Measurements from ENCODE around the gene BRICD5. TPM values are rescaled to one million over a fixed set of nuclear protein-coding genes. Genes with fewer than 3 reads are reported as not detected.

The BRICD5 gene
- total and polyA plus RNA-seq, 2 of the 13 experiments (the other 11 are each of a cell fraction or from before 2014, with no cell fraction given) = 1.6 to 5.8 TPM

DNA sequence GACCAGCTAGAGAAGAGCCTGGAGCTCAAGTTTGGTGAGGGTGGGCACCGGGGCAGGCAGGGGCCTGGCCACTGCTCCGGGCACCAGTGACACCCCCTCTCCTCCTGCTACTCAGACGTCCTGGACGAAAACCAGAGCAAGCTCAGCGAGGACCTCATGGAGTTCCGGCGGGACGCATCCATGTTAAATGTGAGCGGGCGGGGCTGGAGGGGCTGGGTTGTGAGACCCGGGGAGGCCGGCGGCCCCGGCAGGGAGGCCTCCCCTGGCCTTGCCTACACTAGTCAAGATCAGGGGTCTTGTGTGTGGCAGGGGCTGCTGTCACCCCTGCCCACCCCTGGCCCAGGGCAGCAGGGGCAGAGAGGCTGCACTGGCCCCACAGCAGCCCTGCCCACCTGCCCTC is 37.3 kb downstream of the BRICD5 start:
- POLR2A ChIA-PET = interaction anchor here (1.3 to 1.4 kb wide), 2 partner anchors 9 to 18 kb away, joined by 3 to 7 read pairs; partner anchors contain the start of gene TRAF7
- ATAC-seq (no peak), DNase-seq (ENCODE audit: low spot score) (no peak), FAIRE-seq (no peak)
- Histone ChIP-seq H3K4me1 (ENCODE audit: insufficient read depth, low read length) (no peaks in the 10 kb centered on the region), H3K27me3 (ENCODE audit: control insufficient read depth in 1 of 2, insufficient read depth in 2 of 2, low read length in 2 of 2) (no peaks in the 10 kb centered on the region), H3K9ac (ENCODE audit: insufficient read depth, low read depth, low read length) (no peak overlapping the region), H3K9me3 (ENCODE audit: low read length) (no peaks in the 10 kb centered on the region), H3K4me3 (replicated peaks in 1 of 3; ENCODE audit: insufficient read depth in 1 of 3, low read depth in 2 of 3, low read length in 3 of 3) (no peak overlapping the region), H3K79me2 (ENCODE audit: insufficient read depth, low read length) (no peaks in the 10 kb centered on the region), H3K36me3 (replicated peaks in 1 of 2; ENCODE audit: control insufficient read depth in 1 of 2, insufficient read depth in 2 of 2, low read length in 2 of 2) (peaks cover 11 to 33% of the 10 kb centered on the region in 2 experiments; a peak in 3 of 5 replicates), H2AFZ (ENCODE audit: low read length) (no peak overlapping the region), H4K20me1 (ENCODE audit: insufficient read depth, low read length) (no peaks in the 10 kb centered on the region), H3K27ac (ENCODE audit: extremely low read length, insufficient read depth, low read length) (no peak overlapping the region), H3K4me2 (ENCODE audit: low read depth, low read length) (no peak overlapping the region)
- WGBS (ENCODE audit: low lambda C conversion rate) = 90% methylated on average over 6 of the region's 14 CpGs
- intact Hi-C loops (cut with micrococcal nuclease; ENCODE audit: unreplicated experiment) = no loop called here
- no TSS peak for BruUV-seq (replicated peaks)
- CTCF ChIA-PET (ENCODE audit: low intra/inter-chr PET ratio, low total read pairs) = no interaction called here
- TF ChIP-seq ZNF468 (CRISPR knock-in tag; IDR thresholded peaks at IDR 0.05) (no peak), ELF3 (CRISPR knock-in tag; IDR thresholded peaks at IDR 0.05) (no peak), ZNF747 (CRISPR knock-in tag; IDR thresholded peaks at IDR 0.05; ENCODE audit: borderline replicate concordance) (no peak), KAT2B (IDR thresholded peaks at IDR 0.05; ENCODE audit: borderline replicate concordance, low read depth, low read length) (no peak), RELA (CRISPR knock-in tag; IDR thresholded peaks at IDR 0.05) (no peak), JUNB (CRISPR knock-in tag; IDR thresholded peaks at IDR 0.05; ENCODE audit: borderline replicate concordance) (no peak), KDM5A (IDR thresholded peaks at IDR 0.05; ENCODE audit: borderline replicate concordance, low read length) (no peak), SRSF1 (optimal IDR thresholded peaks at IDR 0.05; ENCODE audit: low read depth, low read length) (no peak), ZNF850 (CRISPR knock-in tag; conservative IDR thresholded peaks at IDR 0.05) (no peak), SP140L (CRISPR knock-in tag; IDR thresholded peaks at IDR 0.05; ENCODE audit: borderline replicate concordance) (no peak), CBX1 (IDR thresholded peaks at IDR 0.05; ENCODE audit: low read depth) (no peak), PAF1 (CRISPR knock-in tag; IDR thresholded peaks at IDR 0.05) (no peak), CBX2 (IDR thresholded peaks at IDR 0.05; ENCODE audit: low read depth, low read length) (no peak), CBX2 (CRISPR knock-in tag; IDR thresholded peaks at IDR 0.05; ENCODE audit: low read depth) (no peak), SKI (IDR thresholded peaks at IDR 0.05; ENCODE audit: partially characterized antibody) (no peak), ZBTB3 (CRISPR knock-in tag; IDR thresholded peaks at IDR 0.05; ENCODE audit: borderline replicate concordance, low read depth) (no peak)
- TF ChIP-seq, protein P1, sequence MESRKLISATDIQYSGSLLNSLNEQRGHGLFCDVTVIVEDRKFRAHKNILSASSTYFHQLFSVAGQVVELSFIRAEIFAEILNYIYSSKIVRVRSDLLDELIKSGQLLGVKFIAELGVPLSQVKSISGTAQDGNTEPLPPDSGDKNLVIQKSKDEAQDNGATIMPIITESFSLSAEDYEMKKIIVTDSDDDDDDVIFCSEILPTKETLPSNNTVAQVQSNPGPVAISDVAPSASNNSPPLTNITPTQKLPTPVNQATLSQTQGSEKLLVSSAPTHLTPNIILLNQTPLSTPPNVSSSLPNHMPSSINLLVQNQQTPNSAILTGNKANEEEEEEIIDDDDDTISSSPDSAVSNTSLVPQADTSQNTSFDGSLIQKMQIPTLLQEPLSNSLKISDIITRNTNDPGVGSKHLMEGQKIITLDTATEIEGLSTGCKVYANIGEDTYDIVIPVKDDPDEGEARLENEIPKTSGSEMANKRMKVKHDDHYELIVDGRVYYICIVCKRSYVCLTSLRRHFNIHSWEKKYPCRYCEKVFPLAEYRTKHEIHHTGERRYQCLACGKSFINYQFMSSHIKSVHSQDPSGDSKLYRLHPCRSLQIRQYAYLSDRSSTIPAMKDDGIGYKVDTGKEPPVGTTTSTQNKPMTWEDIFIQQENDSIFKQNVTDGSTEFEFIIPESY (CRISPR knock-in tag; IDR thresholded peaks at IDR 0.05) = no peak
- TF ChIP-seq, protein P2, sequence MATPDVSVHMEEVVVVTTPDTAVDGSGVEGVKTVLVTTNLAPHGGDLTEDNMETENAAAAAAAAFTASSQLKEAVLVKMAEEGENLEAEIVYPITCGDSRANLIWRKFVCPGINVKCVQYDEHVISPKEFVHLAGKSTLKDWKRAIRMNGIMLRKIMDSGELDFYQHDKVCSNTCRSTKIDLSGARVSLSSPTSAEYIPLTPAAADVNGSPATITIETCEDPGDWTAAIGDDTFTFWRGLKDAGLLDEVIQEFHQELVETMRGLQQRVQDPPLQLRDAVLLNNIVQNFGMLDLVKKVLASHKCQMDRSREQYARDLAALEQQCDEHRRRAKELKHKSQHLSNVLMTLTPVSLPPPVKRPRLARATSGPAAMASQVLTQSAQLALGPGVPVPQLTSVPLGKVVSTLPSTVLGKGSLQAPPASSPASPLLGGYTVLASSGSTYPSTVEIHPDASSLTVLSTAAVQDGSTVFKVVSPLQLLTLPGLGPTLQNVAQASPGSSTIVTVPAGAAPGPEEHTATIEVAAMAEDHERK (CRISPR knock-in tag; IDR thresholded peaks at IDR 0.05; ENCODE audit: low read depth) = no peak
- TF ChIP-seq, protein P3, sequence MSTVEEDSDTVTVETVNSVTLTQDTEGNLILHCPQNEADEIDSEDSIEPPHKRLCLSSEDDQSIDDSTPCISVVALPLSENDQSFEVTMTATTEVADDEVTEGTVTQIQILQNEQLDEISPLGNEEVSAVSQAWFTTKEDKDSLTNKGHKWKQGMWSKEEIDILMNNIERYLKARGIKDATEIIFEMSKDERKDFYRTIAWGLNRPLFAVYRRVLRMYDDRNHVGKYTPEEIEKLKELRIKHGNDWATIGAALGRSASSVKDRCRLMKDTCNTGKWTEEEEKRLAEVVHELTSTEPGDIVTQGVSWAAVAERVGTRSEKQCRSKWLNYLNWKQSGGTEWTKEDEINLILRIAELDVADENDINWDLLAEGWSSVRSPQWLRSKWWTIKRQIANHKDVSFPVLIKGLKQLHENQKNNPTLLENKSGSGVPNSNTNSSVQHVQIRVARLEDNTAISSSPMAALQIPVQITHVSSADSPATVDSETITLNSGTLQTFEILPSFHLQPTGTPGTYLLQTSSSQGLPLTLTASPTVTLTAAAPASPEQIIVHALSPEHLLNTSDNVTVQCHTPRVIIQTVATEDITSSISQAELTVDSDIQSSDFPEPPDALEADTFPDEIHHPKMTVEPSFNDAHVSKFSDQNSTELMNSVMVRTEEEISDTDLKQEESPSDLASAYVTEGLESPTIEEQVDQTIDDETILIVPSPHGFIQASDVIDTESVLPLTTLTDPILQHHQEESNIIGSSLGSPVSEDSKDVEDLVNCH (CRISPR knock-in tag; IDR thresholded peaks at IDR 0.05) = no peak
- TF ChIP-seq, protein P4, sequence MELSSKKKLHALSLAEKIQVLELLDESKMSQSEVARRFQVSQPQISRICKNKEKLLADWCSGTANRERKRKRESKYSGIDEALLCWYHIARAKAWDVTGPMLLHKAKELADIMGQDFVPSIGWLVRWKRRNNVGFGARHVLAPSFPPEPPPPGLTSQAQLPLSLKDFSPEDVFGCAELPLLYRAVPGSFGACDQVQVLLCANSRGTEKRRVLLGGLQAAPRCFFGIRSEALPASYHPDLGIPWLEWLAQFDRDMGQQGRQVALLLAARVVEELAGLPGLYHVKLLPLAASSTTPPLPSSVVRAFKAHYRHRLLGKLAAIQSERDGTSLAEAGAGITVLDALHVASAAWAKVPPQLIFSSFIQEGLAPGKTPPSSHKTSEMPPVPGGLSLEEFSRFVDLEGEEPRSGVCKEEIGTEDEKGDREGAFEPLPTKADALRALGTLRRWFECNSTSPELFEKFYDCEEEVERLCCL (CRISPR knock-in tag; IDR thresholded peaks at IDR 0.05; ENCODE audit: borderline replicate concordance) = no peak
- in situ Hi-C loops (cut with HindIII; ENCODE audit: extremely low pct_ligation_motif_present, low pct_unique_long_range_greater_than_20kb) = no loop called here
